NCI-H774 (cell line): Measurements from ENCODE around the gene BRME1.

ENCODE experiments used
- DNase-seq: peaks from one replicate; lab custom pipeline; 2025; lab: John Stamatoyannopoulos, UW

Gene BRME1

DNA sequence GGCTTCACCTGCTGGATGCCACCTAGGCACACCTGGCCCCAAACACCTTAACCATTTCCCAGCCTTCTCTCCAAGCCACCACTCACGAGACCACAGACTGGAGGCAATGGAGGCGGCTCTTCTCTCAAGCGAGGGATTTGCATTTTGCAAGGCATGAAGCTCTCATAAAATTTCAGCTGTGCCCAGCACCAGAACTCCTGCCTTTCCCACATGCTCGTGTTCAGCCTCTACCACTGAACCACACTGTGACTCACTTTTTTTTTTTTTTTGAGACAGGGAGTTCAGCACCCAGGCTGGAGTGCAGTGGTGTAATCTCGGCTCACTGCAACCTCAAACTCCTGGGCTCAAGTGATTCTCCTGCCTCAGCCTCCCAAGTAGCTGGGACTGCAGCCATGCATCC, 18.4 kb downstream of the BRME1 start:
- DNase-seq = no peak

DNA sequence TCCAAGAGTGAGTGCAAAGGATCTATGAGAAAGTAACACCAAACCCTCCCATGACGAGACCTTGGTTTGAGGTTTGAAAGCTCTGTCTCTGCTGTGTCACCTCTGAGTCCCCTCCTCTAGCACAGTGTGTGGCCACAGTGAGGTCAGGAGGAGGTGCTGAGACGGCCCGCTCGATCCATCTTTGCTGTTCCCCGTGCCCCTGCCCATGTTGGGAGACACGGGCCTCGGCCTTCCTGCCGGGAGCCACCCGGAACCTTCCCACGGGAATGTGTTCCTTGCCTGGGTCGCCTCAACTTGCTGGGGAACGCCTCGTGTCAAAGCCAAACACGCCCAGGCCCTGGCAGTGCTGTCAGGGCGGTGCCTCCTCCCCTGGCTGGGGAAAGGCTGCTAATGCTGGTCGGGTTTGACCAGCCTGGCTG, 18.9 kb downstream of the BRME1 start:
- DNase-seq = no peak

DNA sequence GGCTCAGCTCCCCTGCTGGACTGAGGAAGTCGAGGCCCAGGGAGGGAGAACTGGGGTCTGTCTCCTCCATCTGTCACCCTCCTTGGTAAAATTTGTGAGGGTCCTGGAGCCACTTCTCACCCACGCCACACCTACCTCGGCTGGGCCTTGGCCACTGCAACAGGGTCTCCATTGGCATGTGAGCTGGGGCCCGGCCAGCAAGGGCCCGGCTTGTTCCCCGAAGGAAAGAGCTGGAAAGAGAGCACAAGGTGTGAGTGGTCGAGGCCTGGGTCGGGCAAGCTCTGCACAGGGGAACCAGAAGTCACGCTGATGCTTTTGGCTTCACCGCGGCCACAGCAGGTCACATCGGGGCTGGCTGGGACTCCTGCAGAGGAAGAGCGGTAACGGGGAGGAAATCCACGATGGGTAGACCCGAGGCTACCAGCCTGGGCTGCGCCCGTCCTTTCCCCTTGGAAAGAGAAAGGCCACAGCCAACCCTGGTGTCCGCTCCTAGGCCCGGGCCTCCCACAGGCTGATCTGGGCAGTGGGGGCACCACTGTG, 20.0 kb downstream of the BRME1 start:
- no peak for DNase-seq

DNA sequence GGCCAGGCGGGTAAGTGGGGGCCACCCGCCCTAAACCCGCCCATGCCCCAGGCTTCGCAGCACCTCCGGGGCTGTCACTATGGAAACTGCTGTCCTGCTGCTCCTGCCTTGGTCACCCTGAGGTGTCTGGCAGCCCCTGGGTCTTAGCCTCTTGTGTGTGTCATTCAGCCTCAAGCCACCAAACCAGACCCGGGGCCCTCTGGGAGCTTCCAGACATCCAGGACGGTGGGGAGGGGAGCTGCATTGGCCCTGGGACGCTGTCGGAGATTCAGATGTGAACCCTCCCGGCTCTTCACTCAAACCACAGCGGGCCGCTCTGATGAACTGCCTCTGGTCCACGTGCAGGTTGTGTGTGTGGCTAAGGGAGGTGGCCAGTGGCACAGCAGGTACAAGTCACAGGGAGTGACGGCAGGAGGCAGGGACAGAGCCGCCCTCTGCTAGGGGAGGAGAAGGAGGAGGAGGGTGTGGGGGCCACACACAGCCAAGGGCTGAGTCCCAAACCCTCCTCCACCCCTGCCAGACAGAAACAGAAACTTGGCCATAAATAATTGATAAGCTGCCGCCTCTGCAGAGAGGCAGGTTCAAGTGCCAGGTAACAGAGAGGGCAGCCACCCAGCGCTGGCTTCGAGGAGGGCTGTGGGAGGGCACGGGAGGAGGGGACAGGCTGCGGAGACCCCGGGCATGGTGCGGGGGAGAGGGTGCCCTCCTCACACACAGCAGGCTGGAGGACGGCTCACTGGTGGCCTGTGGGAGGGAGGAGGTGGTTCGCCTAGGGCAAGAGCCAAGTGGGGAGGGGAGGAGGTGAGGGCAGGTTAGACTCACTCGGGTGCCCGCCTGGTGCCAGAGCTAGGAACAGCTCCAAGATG, 21.0 kb downstream of the BRME1 start:
- DNase-seq = no peak

DNA sequence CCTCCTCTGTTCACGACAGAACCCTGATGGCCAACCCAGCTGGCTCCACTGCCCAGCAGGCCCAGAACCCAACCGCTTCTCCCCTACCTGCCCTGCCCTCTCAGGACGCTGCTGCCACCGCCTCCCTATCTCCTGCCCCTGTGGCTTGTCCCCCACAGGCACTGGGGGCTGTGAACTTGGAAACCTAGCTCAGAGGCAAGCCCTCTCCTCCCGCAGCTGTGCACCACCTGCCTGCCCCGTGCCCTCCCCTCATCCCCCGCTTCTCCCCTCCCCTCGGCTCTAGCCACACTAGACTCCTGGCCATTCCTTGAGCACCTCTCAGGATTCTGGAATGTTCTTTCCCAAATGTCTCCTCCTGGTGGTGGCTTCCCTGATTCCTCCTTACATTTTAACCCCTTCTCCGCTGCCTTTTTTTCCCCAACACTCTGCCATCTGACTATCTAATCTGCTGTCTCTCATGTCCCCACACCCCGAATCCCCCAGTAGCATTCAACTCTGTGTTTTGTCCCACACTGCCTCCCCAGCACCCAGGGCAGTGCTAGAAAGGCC, 22.3 kb downstream of the BRME1 start:
- no peak for DNase-seq

DNA sequence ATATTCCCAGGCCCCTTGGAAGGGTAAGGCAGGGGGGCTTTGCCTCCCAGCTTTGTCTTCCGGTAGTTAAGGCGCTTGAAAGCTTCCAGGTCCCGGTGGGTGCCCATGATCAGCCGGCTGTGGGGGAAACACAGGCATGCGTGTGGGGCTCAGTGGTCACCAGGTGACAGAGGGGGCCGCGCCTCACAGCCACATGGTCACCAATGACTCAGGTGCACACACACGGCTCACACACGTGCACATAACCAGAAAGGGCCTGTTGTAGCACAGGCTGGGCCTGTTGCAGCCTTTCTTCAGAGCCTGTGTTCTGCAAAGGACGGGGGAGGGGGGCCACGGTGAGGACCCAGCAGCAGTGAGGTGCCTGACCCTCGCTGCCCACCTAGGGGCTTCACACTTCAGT, 23.1 kb downstream of the BRME1 start:
- no peak for DNase-seq

DNA sequence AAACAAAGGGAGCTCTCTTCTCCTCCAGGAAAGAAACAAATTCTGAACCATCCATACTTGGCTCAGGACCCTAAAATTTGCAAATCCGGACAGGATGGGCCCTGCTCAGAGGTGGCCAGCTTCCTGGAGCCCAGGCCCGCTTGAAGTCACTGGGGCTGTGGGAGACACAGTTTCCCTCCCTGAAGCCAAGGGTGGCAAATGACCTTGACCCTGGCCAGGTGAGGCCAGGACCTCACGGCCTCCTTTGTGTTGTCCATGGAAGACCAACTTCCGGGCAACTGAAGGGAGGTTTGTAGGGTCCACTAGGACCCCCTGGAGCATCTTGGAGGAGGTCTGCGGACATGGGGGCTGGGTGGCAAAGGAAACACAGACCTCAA, 23.5 kb downstream of the BRME1 start:
- no peak for DNase-seq

DNA sequence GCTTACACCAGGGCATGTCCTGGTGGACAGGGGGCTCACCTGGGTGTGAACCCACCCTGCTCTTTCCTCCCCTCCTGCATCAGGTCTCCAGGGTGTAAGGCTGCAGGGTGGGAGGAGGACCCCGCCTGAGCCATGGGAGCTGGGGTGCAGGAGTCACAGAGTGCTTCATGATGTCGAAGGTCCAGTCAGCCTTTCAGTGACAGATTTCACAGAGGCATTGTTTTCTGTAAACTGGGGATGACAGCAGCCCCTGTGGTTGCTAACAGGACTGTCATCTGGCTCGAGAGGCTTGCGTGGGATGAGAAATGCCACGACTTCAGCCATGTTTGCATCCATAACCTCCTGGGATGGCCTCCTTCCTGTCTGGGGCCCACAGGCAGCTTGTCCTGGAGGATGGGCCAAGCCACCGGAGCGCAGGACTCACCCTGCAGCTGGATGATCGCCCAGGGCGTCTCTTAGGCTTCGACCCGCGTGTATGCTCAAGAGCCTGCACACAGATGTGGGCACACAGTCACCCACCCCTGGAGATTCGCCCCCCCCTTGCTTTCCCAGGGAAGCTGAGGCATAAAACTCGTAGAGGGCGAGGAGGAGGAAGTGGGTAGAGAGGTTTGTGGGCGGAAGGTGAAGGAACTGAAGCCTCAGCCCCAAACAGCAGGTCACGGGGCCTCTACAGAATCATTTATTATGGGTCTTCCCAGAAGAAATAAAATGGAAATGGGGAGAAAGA, 24.1 kb downstream of the BRME1 start:
- DNase-seq = no peak

DNA sequence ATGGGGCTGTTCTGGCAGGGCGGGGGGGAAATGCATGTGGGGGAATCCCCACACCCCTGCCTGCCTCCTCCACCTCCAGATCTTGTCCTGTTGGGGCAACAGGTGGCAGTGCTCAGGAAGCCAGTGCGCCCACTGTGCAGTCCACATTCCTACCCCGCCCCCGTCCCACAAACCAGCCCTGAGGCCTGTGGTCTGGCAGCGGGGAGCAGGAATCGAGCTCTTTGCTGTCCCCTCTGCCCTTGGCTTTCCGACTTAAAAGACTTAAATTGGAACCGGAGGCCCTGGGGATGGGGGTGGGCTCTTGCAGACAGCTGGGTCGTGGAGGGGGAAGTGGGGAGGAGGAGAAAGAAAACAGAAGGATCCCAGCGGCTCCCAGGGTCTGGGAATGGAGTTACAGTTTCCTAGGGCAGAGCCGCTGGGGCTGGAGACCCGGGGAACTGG, 24.6 kb downstream of the BRME1 start:
- DNase-seq = no peak

DNA sequence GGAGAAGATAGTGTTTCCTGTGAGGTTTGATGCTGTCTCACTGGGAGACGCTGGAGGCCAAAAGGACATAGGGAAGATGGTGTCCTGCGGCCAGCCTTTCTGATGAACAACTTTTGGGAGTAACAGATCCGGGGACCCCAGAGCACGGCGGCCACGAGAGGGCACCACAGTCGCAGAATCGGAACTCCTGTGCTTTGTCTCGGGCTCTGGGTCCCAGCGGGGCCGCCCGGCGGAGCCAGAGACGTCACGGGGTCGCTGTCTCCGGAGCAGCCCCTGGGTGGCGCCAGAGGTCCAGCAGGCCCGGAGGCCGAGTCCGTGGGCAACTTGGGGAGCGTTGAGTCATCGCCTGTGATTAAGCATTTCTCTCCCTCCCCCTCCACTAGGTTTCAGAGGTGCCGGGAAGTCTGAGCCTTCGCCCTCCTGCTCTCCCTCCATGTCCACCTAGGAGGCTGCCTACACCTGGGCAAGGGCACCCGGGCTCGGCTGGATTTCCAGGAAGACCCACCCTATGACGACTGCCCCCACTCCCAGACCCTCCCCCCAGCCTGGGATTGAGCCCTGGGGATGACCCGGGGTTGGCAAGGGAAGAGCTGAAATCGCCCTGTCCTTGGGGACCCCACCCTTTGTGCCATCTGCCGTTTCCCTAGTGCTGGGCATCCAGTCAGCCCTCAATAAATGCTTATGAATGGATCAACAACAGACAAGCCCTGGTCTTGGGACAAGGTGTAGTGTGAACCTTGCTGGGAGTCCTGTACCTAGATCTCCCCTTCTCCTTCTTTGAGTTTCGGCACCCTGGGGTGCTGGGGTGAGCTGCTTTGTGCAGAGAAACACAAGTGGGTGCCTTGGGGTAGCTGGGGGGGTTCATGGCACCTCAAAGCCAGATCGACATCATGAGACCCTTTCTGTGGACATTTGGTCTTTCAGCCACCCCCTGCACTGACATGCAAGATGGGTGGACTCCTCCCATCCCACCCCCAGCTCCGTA, 25.6 kb downstream of the BRME1 start:
- peak; percentile 91 for DNase-seq

DNA sequence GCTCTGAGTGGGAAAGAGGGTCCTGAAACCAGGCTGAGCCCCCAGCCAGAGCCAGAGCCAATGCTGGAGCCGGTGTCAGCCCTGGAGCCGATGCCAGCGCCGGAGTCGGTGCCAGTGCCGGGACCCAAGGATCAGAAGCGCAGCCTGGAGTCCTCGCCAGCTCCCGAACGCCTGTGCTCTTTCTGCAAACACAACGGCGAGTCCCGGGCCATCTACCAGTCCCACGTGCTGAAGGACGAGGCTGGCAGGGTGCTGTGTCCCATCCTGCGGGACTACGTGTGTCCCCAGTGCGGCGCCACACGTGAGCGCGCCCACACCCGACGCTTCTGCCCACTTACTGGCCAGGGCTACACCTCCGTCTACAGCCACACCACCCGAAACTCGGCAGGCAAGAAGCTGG, 28.6 kb downstream of the BRME1 start:
- no peak for DNase-seq

DNA sequence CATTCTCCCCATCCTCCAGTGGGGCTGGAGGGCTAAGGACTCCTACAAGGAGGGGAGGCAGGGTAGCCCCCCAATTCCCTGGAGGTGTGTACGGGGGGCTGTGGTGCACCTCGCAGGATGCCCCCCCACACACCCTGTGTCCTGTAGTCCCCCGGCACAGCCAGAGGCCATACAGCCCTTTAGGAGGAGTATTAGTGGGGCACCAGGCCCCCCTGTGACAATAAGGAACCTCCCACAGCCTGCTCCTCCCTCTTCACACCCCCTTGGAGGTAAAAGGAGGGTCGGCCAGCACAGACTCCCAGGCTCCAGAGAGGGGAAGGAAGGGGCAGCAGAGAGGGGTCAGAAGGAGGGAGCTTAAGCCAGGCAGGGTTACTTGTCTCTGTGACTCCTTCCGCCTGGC, 29.1 kb downstream of the BRME1 start, which contains the start of gene NANOS3:
Gene NANOS3, plus strand, starts transcription at position 301 of the 400 bp plus-strand sequence. CDS start 115 bp downstream, outside the sequence.
- no peak for DNase-seq

DNA sequence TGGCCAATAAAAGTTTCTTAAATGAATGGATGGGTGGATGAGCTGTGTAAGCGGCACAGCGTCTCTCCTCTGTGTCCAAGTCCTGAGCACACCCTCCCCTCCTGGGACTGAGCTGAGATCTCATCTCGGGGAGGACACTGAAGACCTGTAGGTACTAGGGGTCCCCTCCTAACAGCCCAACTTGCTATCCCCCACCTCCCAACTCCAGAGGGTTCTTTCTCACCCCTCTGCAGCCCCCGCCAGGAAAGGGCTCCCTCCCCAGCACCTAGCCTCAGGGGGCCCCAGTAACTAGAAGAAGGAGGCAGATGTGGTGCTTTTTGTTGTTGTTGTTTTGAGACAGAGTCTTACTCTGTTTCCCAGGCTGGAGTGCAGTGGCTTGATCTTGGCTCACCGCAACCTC, 30.1 kb downstream of the BRME1 start:
- no peak for DNase-seq

DNA sequence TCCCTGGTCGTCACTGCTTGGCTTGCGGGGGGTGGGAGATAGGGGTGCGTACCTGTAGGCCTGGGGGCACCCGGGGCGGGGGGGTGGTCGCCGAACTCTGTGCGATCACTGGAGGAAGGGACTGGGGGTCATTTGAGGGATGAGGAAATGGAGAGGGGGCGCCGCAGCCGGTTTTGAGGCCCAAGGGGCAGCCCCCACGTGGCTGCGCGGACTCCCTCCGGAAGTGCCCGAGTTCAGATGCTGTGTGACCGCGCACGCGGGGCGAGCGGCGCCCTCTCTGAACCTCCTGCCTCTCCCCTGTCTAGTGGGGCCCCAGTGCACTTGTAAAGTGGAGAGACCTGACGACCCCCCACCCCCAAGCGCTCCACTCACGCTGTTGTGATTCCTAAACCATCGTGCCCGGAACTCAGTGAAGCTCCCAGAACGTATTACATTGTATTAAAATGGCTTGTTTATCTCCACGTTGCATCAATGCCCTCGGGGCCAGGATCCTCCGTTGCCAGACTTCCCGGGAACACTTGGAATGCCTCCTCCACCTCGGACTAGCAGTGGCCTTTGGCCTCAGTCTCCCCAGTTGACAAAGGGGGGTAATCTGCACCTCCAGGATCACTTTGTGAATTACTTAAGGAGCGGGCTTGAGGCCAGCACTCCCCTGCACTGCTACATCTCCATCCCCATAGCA, 31.9 kb downstream of the BRME1 start:
- no peak for DNase-seq

DNA sequence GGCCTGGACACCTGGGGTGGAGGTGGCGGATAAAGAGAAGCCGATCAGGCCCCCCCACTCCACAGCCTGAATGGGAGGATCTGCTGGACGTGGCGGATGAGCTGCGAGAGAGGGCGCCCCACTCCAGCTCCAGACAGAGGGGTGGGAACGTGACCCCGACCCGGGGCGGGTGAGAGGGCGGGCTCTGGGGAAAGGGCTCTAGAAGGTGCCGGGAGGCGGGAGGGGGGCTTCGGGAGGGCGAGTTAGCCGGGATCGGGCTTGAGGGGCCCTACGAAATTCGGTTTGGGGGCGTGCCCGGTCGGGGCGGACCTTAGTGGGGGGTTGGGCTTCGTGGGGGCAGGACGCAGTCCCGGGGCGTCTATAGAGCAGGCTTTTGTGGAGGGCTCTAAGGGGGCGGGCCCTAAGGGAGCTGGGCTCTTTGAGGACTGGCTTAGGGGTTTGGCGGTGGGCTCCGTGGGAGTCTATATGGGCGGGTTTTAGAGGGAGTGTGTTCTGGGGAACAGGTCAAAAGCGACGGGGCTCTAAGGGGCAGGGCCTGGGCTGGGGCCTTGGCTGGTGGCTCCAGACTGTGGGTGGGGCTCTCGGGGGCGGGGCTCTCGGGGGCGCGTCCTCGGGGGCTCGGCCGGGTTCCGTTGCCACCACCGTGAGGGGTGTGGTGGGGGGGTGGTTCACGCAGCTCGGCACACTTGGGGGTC, 33.1 kb downstream of the BRME1 start:
- peak; percentile 29 for DNase-seq

DNA sequence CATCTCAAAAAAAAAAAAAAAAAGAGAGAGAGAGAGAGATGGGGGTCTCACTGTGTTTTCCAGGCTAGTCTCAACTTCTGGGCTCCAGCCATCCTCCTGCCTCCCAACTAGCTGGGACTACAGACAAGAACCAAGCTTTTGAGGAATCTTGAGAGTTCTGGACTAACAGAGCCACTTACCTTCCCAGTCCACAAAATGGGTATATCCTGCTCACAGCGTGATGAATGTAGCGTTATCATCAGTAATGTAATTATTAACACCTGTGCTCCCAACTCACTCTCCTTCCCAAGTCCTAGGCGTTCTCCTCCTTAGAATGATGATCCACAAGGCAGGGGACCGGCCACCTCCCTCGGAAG, 33.6 kb downstream of the BRME1 start:
- DNase-seq = no peak

DNA sequence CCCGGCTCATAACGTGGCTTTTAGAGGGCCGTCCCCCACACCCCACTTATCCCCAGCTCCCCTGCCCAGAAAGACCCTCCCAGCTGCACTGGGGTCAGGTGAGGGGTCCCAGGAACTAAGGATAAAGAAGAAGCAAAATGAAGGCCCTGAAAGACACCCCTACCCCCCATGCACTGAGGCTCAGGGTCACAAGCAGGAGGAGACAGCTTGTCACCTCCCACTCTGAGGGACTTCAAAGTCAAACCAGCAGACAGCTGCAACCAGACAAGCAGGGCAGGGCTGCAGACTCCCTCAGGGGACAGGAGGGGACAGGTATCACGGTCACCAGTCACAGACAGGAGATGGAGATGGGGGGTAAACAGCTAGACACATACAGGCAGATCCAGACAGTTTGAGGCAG, 35.0 kb downstream of the BRME1 start:
- DNase-seq = no peak

DNA sequence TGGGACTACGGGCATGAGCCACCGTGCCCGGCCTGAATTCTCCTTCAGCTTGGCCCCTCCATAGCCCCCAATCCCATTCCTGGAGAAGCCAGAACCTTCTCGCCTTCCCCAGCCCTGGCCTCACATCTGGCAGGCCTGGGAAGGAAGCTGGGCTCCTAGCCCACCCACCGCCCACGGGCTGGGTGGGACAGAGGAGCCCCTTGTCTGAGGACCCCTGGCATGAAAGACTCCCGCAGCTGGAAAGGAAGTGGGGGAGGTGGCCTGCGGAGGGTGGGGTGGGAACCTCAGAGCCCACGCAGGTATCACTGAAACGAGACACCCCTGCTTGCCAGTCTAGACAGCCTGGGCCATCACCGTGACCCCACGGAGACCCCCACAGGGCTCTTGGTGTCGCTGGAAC, 36.6 kb downstream of the BRME1 start:
- DNase-seq = no peak

DNA sequence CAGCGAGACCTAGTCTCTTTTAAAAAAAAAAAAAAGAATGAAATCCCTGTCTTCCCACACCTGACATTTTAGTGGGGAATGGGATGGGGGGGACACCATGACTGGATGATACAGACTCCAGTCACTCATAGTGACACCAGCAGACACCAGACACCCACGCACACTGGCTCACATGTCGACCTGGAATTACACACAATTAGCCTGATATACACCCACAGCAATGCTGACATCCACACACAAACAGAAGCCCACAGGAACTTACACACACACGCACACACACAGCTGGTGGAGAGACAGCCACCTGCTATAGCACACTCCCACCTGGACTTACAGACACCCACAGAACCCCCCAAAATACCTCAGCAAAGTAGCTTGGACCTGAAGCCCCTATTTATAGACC, 37.3 kb downstream of the BRME1 start:
- no peak for DNase-seq

DNA sequence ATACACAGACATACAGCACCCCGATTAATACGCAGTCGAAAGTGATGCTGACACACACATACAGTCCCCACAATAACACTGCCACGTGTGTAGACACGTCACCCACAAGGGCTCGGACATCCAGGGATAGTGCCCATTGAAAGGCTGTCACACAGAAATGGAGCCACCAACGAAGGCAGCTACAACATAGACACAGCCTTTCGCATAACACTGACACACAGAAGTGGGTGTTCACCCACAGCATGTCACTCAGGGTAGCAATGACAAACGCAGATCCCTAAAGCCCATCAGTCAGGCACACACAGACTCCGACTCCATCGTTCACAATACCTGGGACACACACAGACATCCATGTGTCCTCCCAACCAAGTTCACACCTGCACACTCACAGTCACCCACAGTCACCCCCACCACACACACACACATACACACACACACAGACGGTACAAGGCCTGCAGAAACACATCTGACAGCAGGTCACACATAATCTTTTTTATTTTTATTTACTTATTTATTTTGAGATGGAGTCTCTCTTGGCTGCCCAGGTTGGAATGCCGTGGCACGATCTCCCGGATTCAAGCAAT, 39.4 kb downstream of the BRME1 start:
- DNase-seq = no peak
